COR-L47 (cell line): ENCODE results near the gene GNPDA1.

Source experiments
- DNase-seq: peaks from one replicate; lab custom pipeline; 2025; lab: John Stamatoyannopoulos, UW

GNPDA1 gene

DNA sequence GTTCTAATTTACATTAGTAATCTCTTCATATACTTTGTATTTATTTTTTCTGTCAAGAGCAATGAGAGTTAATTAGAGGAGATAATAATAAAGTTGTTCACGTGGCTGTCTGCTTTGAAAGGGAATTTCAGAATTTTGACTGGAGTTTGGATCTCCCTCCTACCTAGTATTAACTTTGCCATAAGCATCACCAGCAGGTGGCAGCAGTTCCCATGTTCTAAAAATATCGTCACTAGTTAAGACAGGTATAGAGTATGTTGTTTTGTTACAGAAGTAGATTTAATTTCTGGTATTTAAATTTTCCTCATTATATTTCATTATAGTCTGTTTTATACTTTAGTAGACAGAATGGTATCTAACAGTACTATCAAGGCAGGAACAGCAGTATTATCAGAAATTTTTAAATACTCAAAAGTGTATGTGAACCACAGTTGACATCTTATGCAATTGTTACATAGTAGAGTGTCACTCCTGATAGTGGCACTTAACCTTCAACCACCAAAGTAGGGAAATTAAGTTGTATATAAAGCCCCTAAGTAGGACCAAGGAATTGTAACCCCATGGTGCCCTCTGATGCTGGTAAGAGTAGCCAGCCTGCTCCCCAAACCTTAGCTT, 20.4 kb downstream of the GNPDA1 start:
- peak; percentile 33 for DNase-seq

DNA sequence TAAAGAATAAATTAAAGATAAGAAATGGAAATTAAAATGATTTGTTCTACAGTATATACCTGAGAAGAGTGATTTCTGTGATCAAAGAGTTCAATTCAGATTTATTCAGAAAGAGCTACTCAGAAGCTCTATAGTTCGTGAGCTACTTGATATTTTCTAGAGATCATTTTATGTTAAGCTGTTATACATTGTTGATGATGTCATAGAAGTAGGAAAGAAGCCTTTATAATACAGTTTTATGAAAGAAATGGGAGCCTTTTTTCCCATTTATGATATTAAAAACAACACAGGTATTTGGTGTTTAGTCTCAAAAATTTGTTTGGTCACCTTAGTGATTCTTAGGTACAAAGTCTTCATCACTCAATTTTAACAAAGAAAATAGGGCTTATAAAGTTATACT, 23.1 kb downstream of the GNPDA1 start:
- DNase-seq, result no peak

DNA sequence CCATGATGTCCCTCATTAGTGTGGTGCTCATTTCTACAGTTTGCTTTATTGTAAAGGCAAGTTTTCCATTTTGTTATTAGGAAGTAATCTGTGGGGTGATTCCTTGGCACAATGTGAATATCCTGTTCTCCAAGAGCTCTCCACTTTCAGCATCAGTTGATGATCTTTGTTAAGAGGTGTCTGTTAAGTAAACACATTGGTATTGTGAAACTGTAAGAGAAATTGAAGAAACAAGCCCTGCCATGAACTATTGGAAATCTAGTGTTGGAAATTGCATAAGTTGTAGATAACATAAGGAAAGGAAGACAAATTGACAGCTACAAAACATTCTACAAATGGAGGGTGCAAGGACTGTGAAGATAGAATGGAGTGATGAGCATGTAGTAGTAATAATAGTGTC, 26.8 kb downstream of the GNPDA1 start:
- no peak for DNase-seq

DNA sequence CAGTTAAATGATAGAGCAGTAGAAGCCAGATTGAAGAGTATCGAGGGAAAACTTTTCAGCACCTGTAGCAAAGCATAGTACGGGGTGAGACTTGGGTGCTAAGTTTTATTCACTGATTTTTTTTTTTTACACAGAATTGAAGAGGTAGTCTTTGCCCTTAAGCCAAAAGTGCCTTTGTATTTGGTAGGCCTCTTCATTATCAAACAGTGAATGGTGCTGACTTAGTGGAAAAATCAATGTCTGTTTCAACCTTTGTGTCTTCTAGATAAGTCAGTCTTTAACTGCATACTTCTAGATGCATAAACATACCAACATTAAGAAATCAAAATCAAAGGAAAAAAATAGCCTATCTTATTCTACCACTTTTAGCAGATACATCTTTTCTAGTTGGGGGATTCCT, 30.2 kb downstream of the GNPDA1 start:
- no peak for DNase-seq

DNA sequence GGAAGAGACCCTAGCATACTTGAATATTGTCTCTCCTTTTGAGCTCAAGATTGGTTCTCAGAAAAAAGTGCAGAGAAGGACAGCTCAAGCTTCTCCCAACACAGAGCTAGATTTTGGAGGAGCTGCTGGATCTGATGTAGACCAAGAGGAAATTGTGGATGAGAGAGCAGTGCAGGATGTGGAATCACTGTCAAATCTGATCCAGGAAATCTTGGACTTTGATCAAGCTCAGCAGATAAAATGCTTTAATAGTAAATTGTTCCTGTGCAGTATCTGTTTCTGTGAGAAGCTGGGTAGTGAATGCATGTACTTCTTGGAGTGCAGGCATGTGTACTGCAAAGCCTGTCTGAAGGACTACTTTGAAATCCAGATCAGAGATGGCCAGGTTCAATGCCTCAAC, 34.4 kb downstream of the GNPDA1 start:
- no peak for DNase-seq

DNA sequence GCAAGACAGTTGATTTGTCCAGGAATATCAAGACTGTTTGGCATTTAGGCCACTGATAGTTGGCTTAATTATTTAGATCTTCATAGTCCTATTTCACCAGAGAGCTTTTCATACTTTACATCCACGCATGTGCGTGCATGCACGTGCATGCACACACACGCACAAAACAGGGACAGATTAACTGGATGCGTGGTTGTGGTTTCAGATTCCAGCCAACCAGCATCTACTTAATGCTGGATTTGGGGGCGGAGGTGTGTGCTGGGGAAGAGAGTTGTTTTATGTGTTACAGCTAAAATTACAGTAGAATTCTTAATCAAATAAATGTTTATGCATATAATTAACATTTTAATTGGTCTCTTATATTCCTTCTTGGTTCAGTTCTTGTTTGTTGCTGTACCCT, 36.7 kb downstream of the GNPDA1 start:
- no peak for DNase-seq

DNA sequence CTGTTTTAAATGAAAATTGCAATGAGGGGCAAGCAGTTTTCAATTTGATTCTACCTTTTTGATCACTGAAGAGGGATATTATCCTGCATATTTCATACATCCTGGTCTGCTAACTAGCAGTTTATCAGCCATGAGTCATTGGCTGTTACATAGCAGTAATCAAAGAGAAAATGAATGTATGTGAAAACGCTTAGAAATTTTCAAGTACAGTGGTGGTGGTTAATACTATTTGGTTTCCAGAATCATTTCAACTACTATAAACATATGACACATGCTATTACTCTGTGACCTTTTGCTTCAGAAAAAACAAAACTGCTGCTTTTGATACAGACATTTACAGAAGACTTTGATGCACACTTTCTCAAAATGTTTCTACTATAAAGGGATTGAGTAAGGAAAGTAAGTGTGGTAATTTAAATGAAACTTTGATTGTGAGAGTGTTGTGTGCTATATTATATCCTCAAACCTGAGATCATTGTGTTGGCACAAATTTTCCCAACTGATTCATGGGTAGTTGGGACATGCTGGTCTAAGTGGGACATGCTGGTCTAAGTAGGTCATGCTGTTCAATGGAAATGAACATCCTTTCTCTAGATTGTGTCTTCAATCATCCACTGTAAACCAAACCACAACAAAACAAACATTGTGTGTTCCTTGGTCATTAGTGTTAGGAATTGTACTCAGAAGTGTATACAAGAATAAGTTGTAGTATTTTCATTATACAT, 38.8 kb downstream of the GNPDA1 start:
- DNase-seq, result no peak

DNA sequence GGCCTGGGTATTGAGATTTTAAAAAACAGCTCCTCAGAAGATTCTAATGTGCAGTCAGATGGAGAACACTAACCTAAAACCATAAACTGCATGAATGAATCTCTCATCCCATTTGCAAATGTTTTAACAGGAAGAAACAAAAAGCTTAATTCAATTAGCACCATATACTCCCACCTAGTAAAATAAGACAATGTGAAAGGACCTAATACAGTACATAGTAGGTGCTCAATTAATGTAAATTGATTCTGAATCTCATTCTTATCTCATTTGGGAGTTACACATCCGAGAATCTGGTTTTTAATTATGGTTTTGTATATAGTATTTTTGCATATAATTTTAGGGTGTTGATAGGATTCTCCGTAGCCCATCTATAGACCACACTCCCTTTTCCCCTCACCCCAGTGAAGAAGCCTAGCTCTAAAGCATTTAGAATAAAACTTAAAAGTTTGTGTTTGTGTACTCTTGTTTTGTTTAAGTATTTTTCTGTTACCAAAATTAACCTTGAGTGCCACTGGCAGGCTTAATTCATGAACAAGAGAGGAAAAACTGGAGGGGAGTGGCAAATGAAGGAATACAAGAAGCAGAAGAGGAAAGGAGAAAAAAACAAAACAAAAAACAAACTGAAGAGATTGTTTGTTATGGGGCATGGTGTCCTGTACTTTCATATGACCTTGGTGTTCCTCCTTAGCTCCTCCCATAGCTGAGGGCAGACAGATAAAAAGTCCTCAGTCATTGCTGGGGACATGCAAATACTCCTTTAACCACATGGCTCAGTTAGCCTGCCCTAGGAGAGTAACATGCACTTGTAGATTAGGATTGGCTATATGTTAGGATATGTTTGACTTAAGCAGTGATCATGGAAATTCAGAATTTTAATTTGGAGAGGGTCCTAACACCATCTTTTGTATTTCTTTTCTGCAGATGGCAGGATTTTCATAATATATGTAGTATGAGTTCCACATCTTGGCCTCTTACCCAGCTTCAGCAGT, 42.8 kb downstream of the GNPDA1 start:
- no peak for DNase-seq

DNA sequence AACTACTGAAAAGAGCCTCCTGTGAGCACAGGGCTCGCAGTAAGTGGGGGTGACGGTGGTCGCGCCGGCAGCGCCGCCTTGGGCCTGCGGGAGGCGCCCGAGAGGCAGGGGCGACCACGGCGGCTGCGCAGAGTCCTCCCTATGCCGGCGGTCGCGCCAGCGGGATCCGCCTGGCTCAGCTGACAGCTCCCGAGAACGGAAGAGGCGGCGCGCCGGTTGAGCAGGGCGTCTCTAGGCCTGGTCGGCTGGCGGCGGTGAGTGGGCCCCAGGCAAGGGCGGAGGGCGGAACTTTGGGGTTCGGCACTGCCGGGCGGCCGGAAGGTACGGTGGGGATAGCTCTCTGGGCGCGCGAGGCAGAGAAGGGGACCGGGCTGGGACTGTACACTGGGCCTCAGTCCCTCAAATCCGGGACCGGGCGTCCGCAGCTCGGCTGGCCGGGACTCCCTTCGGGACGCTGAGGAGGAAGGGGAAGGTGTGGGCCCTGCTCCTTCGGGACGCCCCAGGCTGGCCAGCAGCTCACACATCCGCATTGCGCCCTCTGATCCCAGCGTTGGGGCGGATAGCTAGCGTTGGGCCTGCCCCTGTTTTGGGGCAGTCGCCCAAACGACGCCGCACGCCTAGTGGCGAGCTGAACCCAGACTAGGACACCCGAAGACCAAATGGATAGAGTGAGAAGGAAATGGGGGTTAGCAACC, 43.8 kb downstream of the GNPDA1 start, which contains the start of gene RNF14:
Gene RNF14, plus strand, starts transcription at position 192 of the 695 bp plus-strand sequence. CDS start 4,484 bp downstream, outside the sequence.
- DNase-seq, result peak; percentile 92

DNA sequence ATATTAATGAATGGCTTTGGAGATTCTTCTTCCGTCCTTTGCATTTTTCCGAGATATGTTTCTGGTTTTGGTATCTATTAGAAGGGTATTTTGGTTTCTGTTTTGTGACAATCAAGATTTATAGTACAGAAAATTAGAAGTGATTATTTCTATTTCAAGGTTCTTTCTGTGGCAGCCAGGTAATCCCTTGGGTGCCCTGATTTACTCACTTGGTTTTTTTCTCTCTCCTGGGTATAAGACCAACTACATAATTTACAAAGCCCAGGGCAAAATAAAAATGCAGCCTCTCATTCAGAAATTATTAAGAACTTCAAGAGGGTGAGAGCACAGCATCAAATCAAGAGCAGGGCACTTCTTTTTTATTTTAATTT, 45.9 kb downstream of the GNPDA1 start:
- DNase-seq, result no peak

DNA sequence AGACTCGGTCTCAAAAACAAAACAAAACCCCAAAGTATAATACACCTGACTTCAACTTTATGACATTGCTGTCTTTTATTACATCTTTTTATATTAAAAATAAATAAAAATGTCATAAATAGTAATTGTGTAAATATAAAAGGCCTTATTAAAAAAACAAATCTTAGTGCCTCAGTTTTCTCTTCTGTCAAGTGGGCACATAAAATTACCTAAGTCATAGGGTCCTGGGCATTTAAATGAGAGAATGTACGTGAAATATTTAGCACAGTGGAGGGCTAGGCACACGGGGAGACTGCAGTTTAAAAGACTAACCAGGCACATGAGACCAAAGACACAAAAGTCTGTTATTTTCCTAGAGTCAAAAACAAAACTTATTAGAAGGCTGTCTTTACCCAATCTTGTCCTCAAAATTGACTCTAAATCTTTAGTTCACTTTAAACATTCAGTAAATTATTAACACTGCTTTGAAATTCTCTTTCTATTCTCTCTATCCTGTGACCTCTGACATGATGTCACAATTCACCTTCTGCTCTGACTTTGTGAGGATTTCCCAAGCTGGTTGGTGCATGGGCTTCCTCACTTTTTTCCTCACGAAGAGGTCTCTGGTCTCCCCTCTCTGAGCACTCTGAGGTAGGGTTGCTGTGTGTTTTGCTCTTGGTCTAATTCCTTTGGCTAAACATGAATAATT, 46.4 kb downstream of the GNPDA1 start:
- DNase-seq, result no peak

DNA sequence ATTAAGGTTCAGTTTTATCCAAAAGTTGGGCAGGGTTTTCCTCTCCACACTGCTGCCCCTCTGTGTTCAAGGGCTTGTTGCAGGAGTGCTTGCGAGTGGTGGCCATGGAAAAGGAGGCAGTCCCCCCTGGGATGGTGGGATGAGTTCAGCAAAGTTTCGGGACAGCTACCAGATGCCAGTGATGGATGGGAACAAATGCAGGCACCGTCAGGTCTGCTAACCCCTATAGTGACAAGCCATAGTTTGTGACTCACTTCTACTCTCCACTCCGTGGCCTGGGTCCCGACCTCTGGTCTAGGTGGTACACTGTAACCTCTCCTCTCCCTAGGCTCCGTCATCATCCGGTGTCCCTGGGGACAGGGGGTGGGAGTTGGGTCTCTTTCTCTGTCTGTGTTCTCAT, 47.8 kb downstream of the GNPDA1 start:
- no peak for DNase-seq

DNA sequence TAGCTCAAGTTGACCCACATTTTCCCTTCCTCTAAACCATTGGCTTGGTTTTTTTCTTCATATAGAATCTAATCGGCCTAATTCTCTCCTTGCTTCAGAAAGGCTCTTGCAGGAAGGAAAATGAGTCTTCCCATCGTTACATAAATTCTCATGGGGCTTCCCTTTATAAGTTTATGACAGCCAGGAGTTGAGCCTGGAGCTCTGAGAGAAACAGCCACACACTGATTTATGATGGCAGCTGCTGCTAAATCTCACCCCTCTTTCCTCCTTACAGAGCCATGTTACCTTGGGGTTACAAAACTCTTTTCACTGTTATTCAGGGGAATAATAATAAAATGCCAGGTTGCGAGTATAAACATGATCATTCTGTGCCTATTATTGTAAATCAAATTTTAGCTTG, 49.1 kb downstream of the GNPDA1 start:
- DNase-seq, result no peak

DNA sequence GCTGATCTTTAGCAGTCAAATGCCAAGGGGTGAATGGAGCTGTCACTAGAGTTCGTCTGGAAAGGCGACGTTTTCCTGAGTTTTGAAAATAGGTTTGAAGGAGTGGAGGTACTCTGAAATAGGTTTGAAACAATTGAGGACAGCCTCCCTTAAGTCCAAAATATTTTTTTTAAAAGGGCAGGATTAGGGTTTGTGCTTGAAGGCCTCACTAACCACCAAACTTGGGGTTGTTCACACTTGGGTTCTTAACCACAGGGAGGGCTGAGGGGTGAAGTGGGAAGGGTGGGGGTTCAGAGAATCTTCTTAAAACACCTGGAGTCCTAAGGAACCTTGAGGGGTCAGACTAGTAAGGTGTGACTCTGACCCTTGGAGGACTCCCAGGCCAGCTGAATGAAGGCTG, 51.4 kb downstream of the GNPDA1 start:
- DNase-seq, result no peak

DNA sequence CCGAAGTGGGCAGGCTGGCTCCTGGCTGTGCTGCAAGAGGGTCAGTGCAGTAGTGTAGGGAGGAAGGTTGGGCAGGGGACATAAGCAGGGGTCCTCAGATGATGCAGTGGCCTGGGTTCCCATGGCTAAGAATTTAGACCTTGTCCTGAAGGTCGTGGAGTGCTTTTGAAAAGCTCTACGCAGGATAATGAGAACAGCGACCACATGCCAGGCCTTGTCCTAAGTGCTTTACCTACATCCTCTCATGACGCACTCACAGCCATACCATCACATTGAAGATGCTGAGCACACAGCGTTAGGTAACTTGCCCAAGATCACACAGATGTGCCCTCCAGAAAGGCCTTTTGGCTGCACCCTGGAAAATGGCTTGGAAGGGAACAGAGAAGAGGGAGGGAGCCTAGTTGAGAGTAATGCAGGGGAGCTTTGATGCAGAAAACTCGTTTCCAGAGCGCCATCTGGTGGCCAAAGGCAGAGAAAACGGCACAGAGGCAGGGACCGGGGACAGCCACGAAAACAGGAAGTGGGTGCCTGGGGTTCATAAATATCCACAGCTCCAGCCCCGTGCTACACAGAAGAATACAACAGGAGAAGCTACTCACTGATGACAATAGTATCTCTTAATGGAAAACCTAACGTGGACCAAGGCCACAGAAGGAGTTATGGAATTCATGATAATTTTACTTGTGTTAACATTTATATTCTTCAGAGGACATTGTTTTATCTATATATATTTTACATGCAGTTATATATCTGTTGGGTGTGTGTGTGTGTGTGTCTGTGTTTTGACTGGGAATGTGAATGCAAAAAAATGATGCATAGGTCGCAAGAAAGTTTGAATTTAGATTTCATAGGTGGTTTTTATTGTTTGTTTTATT, 52.1 kb downstream of the GNPDA1 start:
- peak; percentile 85 for DNase-seq

DNA sequence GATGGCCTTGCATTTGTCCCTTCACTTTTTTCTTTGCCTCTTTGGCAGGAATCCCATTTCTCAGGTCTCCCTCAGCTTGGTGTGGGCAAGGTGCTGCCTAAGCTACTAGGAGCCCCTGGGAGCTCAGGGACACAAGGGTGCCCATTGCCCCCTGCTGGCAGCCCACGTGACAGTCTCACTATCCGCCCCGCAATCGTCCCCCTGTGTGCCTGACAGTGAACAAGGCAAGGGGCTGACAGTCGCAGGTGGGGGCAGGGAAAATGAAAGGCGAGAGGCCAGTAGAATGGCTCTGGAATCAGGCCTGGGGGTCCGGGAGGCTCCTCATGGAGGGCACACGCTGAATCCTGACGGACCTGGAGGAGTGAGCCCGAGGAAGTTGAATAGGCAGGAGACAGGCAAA, 52.8 kb downstream of the GNPDA1 start:
- DNase-seq, result no peak

DNA sequence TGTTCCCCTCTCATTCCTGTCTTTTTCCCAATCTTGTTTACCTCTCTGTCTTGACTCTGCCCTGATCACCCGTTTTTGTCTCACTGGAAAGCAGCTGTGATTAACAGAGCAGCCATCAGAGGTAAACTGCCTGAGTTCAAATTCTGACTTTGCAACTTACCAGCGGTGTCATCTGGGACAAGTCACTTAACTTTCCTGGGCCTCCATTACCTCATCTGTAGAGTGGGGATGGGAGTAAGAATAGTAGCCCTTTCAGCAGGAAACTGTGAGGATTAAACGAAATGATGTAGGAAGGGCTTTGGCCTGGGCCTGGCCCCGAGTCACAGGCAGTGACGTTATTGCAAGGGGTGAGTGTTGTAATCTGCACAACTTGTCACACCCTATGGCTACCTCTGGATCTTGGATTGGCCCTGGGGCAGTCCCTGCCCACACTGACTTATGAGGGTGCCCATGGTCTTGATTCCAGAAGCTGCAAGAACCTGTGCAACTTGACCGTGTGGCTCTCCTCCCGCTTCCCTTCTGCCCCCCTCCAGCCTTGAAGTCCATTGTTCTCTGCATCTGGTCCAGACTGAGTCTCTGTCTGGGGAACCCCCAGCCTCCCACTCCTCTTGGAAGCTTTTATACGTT, 54.2 kb downstream of the GNPDA1 start:
- DNase-seq, result no peak

DNA sequence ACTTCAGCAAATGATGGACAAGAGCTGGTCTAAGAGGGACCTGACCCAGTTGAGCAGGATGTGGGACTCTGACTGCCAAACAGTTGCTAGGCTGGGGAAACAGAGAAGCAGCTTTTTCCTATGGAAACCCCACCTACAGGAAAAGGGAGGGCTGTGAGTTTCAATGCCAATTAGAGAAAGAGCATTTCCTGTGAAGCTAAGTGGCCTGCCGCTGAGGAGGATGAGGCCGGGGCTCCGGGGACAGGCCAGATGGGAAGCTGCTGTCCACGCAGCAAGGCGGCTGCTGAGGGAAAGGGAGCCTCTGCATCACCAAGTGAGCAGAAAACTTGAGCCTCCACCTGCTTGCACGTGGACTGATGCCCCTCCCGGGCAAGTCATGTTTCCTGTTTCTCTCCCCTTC, 54.7 kb downstream of the GNPDA1 start, which contains the start of gene PCDH12:
Gene PCDH12, minus strand, starts transcription at position 90 of the 400 bp plus-strand sequence. CDS start 351 bp downstream, outside the sequence.
- peak; percentile 31 for DNase-seq

DNA sequence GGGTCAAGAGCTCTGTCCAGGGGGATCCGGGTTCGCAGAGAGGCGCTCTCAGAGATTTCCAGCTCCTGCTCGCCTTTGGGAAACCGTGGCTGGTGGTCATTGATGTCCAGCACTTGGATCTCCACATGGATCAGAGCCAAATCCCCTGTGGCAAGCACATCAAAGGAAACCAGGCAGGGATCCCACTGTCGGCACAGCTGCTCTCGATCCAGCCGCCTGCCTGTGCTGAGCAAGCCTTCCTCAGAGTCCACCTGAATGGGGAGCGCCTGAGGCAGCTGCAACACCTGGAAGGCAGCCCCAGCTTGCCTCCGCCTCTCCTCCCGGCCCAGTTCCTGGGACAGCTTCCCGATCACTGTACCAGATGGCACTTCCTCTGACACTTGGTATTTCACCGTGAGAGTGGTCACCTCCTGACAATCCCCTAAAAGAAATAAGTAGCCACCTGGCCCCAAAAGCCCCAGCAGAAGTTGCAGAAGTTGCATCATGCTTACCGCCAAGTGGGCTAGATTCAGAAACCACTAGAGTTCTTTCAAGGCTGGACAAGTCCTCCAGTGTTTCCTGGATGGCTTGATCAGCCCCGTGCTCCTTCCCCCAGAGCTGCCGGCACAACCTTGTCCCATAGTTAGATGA, 55.3 kb downstream of the GNPDA1 start:
- DNase-seq, result peak; percentile 29
